Brain microvascular endothelial cell (primary cell): ENCODE results near the gene GULP1.

ENCODE experiments used
- DNase-seq: peaks from one replicate; pipeline ENCODE4 v3.0.0-alpha.2; 2020
- H3K27ac ChIP-seq: fragments of 250-450 bp; sonication (Bioruptor Pico); 2 replicates; pipeline ENCODE4 v1.5.1; 2020; ENCODE audit warnings: mild to moderate bottlenecking, moderate library complexity
- H3K27me3 ChIP-seq: fragments of 250-450 bp; sonication (Bioruptor Pico); replicated peaks from 2 replicates; pipeline ENCODE4 v1.5.1; 2020; ENCODE audit warnings: mild to moderate bottlenecking
- H3K36me3 ChIP-seq: fragments of 250-450 bp; sonication (Bioruptor Pico); replicated peaks from 2 replicates; pipeline ENCODE4 v1.5.1; 2020; ENCODE audit warnings: mild to moderate bottlenecking
- H3K4me3 ChIP-seq: 2 replicates; pipeline ENCODE4 v1.5.1; 2011; ENCODE audit warnings: low read depth, mild to moderate bottlenecking, control low read depth, low read length, moderate library complexity
- in situ Hi-C: cut with HindIII; loops from 2 replicates; pipeline ENCODE4 v1.10.0; 2017; ENCODE audit warnings: low sequenced_read_pairs, low pct_ligation_motif_present
- TF ChIP-seq, protein P1 (sequence below): IDR thresholded peaks from 2 replicates; pipeline ENCODE4 v1.5.1; 2011; ENCODE audit warnings: low read depth, mild to moderate bottlenecking, moderate library complexity, low read length, control low read depth, inconsistent platforms; ENCODE audit errors: missing control alignments

GULP1 gene

GRCh38 chr2:188403676-188404075, 112.0 kb downstream of the GULP1 start:
- Histone ChIP-seq H3K4me3 (no peak overlapping the region), H3K27me3 (no peaks in the 10 kb centered on the region), H3K27ac (no peak overlapping the region), H3K36me3 (no peaks in the 10 kb centered on the region)
- in situ Hi-C loops, result no loop called here
- TF ChIP-seq, protein P1, sequence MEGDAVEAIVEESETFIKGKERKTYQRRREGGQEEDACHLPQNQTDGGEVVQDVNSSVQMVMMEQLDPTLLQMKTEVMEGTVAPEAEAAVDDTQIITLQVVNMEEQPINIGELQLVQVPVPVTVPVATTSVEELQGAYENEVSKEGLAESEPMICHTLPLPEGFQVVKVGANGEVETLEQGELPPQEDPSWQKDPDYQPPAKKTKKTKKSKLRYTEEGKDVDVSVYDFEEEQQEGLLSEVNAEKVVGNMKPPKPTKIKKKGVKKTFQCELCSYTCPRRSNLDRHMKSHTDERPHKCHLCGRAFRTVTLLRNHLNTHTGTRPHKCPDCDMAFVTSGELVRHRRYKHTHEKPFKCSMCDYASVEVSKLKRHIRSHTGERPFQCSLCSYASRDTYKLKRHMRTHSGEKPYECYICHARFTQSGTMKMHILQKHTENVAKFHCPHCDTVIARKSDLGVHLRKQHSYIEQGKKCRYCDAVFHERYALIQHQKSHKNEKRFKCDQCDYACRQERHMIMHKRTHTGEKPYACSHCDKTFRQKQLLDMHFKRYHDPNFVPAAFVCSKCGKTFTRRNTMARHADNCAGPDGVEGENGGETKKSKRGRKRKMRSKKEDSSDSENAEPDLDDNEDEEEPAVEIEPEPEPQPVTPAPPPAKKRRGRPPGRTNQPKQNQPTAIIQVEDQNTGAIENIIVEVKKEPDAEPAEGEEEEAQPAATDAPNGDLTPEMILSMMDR, result no peak
- DNase-seq, result no peak

- Histone ChIP-seq H3K27me3 (no peaks in the 10 kb centered on the region), H3K27ac (no peak overlapping the region), H3K4me3 (no peak overlapping the region), H3K36me3 (no peaks in the 10 kb centered on the region)
- in situ Hi-C loops, result no loop called here
- TF ChIP-seq, protein P1, result no peak
- no peak for DNase-seq
Measured at GRCh38 chr2:188404341-188405004, 112.8 kb downstream of the GULP1 start.

GRCh38 chr2:188406414-188406813, 114.7 kb downstream of the GULP1 start:
- Histone ChIP-seq H3K4me3 (no peak overlapping the region), H3K27me3 (no peaks in the 10 kb centered on the region), H3K36me3 (no peaks in the 10 kb centered on the region), H3K27ac (no peak overlapping the region)
- no peak for DNase-seq
- in situ Hi-C loops, result no loop called here
- TF ChIP-seq, protein P1, result no peak

GRCh38 chr2:188410504-188411235, 119.0 kb downstream of the GULP1 start:
- Histone ChIP-seq H3K36me3 (no peaks in the 10 kb centered on the region), H3K27me3 (no peaks in the 10 kb centered on the region), H3K27ac (no peak overlapping the region), H3K4me3 (no peak overlapping the region)
- no peak for DNase-seq
- TF ChIP-seq, protein P1, result no peak
- in situ Hi-C loops, result no loop called here

DNA sequence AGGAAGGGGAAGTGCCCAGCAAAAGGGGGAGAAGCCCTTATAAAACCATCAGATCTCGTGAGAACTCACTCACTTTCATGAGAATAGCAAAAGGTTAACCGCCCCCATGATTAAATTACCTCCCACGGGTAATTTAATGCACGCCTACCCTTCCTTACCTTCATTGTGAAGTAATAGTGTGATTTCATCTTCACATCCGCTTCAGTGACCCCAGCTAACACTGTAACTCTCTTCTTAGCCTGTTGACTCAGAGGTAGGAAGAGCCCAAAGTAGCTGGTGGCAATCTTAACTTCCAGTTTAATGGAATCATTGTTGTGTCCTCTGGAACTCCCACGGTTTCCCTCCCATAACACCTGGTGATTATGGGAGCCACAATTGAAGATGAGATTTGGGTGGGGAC, 120.5 kb downstream of the GULP1 start:
- H3K27me3 ChIP-seq, result no peaks in the 10 kb centered on the region
- DNase-seq, result no peak
- in situ Hi-C loops, result no loop called here
- no peak overlapping the region for H3K4me3 ChIP-seq
- H3K27ac ChIP-seq, result no peak overlapping the region
- no peaks in the 10 kb centered on the region for H3K36me3 ChIP-seq
- TF ChIP-seq, protein P1, result no peak

DNA sequence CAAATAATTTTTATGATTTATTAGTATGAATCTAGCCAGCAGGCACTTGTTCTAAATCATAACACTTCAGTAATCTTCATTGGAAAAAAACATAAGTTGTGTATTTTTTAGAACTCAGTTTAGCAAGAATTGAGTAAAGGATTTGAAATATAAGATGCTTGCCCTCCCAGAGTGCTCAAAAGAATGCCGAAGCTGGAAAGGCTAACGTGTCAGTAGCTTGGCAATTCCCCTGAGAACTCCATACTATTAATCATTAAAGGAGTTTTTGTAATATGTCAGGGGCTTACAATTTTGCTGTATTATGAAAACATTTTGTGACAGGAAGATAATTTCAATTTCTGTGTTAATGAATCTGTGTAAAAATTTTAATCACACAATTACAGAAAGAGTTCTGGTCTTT, 122.7 kb downstream of the GULP1 start:
- in situ Hi-C loops, result no loop called here
- no peaks in the 10 kb centered on the region for H3K36me3 ChIP-seq
- DNase-seq, result peak; percentile 33
- no peaks in the 10 kb centered on the region for H3K27me3 ChIP-seq
- TF ChIP-seq, protein P1, result no peak
- H3K4me3 ChIP-seq, result no peak overlapping the region
- H3K27ac ChIP-seq, result no peak overlapping the region
